ENCODE data around the gene MESD. TPM values are rescaled to one million over a fixed set of nuclear protein-coding genes. Genes with fewer than 3 reads are reported as not detected.

MESD gene
- total RNA-seq, 1 donor from 2014 or later: 29.5 TPM

DNA sequence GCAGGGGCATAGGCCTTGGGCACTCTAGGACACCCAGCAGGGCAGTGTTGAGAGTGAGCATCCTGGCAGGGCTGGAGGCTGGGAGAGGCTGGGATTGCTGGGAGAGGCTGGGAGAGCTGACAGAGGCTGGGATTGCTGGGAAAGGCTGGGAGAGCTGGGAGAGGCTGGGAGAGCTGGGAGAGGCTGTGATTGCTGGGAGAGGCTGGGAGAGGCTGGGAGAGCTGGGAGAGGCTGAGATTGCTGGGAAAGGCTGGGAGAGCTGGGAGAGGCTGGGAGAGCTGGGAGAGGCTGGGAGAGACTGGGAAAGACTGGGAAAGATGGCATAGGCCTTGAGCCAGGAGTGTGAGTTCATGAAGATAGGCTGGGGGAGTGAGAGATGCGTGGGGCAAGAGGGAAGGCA is 77.8 kb downstream of the MESD start:
- Mint-ChIP-seq H3K27ac (no peak overlapping the region), H3K4me3 (no peak overlapping the region), H3K9me3 (no peaks in the 10 kb centered on the region), H3K27me3 (ENCODE audit: insufficient read depth) (no peaks in the 10 kb centered on the region), H3K4me1 (ENCODE audit: low read depth) (no peaks in the 10 kb centered on the region), H3K36me3 (ENCODE audit: low read depth) (no peaks in the 10 kb centered on the region)
- intact Hi-C loops (cut with micrococcal nuclease): no loop called here
- no peak for DNase-seq (ENCODE audit: low spot score)

DNA sequence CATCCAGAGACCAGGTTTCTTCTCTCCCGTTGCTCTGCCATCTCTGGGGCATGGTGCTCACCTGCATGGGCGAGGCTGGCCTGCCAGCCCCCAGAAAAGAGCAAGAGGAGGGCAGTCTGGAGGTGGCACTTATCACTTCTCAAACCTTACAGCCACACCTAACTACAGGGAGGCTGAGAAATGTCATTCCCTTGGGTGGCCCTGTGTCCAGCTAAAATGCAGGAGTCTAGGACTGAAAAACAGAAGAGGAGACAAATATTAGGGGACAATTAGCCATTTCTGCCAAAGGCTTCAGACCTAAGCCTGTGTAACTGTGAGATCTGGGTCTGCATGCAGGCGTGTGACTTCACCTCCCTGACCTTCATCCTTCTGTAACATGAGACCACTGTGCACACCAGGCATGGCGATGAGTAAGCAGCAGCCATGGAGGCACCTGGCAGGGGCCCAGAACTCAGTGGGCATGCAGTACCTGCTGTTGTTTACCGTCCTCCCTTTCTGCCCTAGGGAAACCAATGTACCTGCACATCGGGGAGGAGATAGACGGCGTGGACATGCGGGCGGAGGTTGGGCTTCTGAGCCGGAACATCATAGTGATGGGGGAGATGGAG is 83.4 kb downstream of the MESD start:
- no peak for DNase-seq (ENCODE audit: low spot score)
- H3K4me1 Mint-ChIP-seq (ENCODE audit: low read depth): no peaks in the 10 kb centered on the region
- no peak overlapping the region for H3K27ac Mint-ChIP-seq
- intact Hi-C loops (cut with micrococcal nuclease): no loop called here
- H3K36me3 Mint-ChIP-seq (ENCODE audit: low read depth): no peaks in the 10 kb centered on the region
- no peaks in the 10 kb centered on the region for H3K27me3 Mint-ChIP-seq (ENCODE audit: insufficient read depth)
- H3K9me3 Mint-ChIP-seq: no peaks in the 10 kb centered on the region
- no peak overlapping the region for H3K4me3 Mint-ChIP-seq

DNA sequence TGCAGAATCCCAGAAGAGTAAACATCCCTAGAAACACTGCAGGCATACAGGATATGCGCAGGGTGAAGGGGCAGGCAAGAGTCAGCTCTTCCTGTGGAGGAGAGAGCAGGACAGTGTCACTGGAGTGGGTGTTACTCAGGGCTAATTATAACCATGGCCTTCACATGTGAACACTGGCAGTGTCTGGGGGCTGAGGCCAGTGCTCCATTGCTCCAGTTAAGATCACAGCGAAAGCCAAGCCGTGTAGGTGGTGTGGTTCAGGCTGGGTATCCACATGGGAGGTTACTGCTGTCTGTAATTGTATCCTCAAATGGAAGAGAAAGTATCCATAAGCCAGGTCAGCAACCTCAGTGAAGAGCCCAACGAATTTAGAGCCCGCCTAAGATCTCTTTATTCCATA is 84.6 kb downstream of the MESD start:
- Mint-ChIP-seq H3K27ac (no peak overlapping the region), H3K36me3 (ENCODE audit: low read depth) (no peaks in the 10 kb centered on the region), H3K4me3 (no peak overlapping the region), H3K4me1 (ENCODE audit: low read depth) (no peaks in the 10 kb centered on the region), H3K27me3 (ENCODE audit: insufficient read depth) (no peaks in the 10 kb centered on the region), H3K9me3 (no peaks in the 10 kb centered on the region)
- DNase-seq (ENCODE audit: low spot score): no peak
- intact Hi-C loops (cut with micrococcal nuclease): no loop called here

DNA sequence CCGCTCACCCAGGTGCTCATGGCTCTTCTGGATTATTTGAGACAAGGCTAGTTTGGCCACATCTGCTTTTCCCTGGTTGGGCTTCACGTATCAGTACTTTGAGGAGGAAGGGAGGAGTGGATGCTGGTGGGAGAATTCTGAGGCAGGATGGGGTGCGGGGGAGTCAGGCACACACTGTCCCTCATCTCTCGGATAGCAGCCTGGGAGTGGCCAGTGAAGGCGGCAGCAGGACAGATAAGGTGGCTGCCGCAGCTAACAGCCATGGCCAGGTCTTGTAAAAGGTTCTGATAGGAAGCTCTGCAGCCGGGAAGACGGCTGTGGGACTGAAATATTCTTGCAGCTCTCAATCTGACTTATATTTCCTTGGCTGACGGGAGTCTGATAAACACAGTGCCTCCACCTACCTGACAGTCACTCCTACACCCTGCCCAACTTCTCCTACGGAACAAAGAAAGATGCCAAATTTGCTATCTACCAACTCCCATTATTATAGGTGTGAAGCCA is 87.3 kb downstream of the MESD start:
- Mint-ChIP-seq H3K27me3 (ENCODE audit: insufficient read depth) (no peaks in the 10 kb centered on the region), H3K4me1 (ENCODE audit: low read depth) (no peaks in the 10 kb centered on the region), H3K27ac (no peak overlapping the region), H3K36me3 (ENCODE audit: low read depth) (no peaks in the 10 kb centered on the region), H3K4me3 (no peak overlapping the region), H3K9me3 (no peaks in the 10 kb centered on the region)
- intact Hi-C loops (cut with micrococcal nuclease): no loop called here
- no peak for DNase-seq (ENCODE audit: low spot score)

DNA sequence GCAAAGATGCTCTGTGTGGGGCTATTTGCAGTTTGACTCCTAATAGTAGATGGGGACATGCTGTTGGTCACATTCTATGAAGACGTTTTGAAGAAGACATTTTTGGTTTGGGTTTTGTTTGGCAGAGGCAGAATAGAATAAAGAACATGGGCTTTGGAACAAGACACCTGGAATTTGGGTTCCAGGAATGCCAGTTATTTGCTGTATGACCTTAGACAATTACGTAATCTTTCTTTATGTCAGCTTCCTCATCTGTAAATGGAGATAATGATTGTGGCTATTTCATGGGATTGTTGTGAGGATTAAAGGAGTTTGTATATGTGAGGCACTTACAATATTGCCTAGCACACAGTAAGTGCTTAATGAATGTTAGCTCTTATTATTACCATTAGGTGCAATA is 91.6 kb downstream of the MESD start:
- intact Hi-C loops (cut with micrococcal nuclease): no loop called here

More for the DNA sequence above, 91.6 kb downstream of the MESD start:
- Mint-ChIP-seq H3K36me3 (ENCODE audit: low read depth) (no peaks in the 10 kb centered on the region), H3K4me3 (no peak overlapping the region), H3K27ac (no peak overlapping the region), H3K4me1 (ENCODE audit: low read depth) (no peaks in the 10 kb centered on the region), H3K27me3 (ENCODE audit: insufficient read depth) (peaks cover 1% of the 10 kb centered on the region), H3K9me3 (peaks cover 15% of the 10 kb centered on the region)
- DNase-seq (ENCODE audit: low spot score): no peak

Other genes with a start within 250 kb of the MESD start
- 0.03 and 0.05 TPM in 2 replicates for gene CEMIP, start 210.4 kb downstream of the MESD start, total RNA-seq
- 30.2 and 30.8 TPM in 2 replicates for gene TLNRD1, start 11.1 kb upstream of the MESD start, total RNA-seq
- not detected in 2 replicates for gene CFAP161, start 144.5 kb upstream of the MESD start, total RNA-seq
- gene IL16, start 207.1 kb upstream of the MESD start, total RNA-seq: 107 and 111 TPM in 2 replicates